Activated CD4-positive, alpha-beta T cell treated with anti-CD3 and anti-CD28 coated beads for 24 hours (primary cell): Measurements from ENCODE around the gene FITM2.

ENCODE experiments used
- DNase-seq, 2 donors: peaks; one replicate each; pipeline ENCODE4 v3.0.0-alpha.2; 2020; ENCODE audit warnings: low read depth in 2 of 2

FITM2 gene

GRCh38 chr20:44280387-44280786 lies 30.6 kb downstream of the FITM2 start:
- DNase-seq, result no peak

- no peak for DNase-seq
Measured at GRCh38 chr20:44279228-44279627, 31.8 kb downstream of the FITM2 start.

GRCh38 chr20:44274303-44275017 lies 36.5 kb downstream of the FITM2 start:
- no peak for DNase-seq

GRCh38 chr20:44273231-44274215 lies 37.5 kb downstream of the FITM2 start:
- no peak for DNase-seq

GRCh38 chr20:44271915-44272663 lies 38.9 kb downstream of the FITM2 start:
- no peak for DNase-seq

- DNase-seq, result no peak
Measured at GRCh38 chr20:44268802-44269201, 42.2 kb downstream of the FITM2 start.

- no peak for DNase-seq
Measured at GRCh38 chr20:44264287-44264686, 46.7 kb downstream of the FITM2 start.

GRCh38 chr20:44258226-44258890 lies 52.6 kb downstream of the FITM2 start:
- DNase-seq, result no peak

GRCh38 chr20:44256961-44257360 lies 54.0 kb downstream of the FITM2 start:
- DNase-seq, result no peak

GRCh38 chr20:44255942-44256341 lies 55.1 kb downstream of the FITM2 start:
- DNase-seq, result no peak

GRCh38 chr20:44254073-44254472 lies 56.9 kb downstream of the FITM2 start:
- DNase-seq, result no peak

- DNase-seq, result no peak
Measured at GRCh38 chr20:44253528-44253927, 57.5 kb downstream of the FITM2 start.
